Transverse colon (tissue), 4 donors: Measurements from ENCODE around the gene EML1. TPM values are rescaled to one million over a fixed set of nuclear protein-coding genes. Genes with fewer than 3 reads are reported as not detected.

Experiments
- DNase-seq: peaks from one replicate; pipeline ENCODE4 v3.0.0-alpha.2; 2019
- H3K27ac ChIP-seq, 4 donors: fragments of 200-600 bp; sonication (generic); 2 replicates each; pipeline ENCODE4 v1.5.1; 2016 to 2018; ENCODE audit warnings: inconsistent platforms in 4 of 4
- H3K27me3 ChIP-seq: fragments of 200-600 bp; sonication (generic); 2 replicates; pipeline ENCODE4 v1.5.1; 2017; ENCODE audit warnings: inconsistent platforms
- H3K36me3 ChIP-seq, 4 donors: fragments of 200-600 bp; sonication (generic); 2 replicates each; pipeline ENCODE4 v1.5.1; 2017 to 2019; ENCODE audit warnings: inconsistent platforms in 4 of 4
- H3K4me1 ChIP-seq, 4 donors: fragments of 200-600 bp; sonication (generic); 2 replicates each; pipeline ENCODE4 v1.5.1; 2017 to 2020; ENCODE audit warnings: inconsistent platforms in 4 of 4
- H3K4me3 ChIP-seq, 4 donors: fragments of 200-600 bp; sonication (generic); 1 replicate in 1 of 4; 2 replicates in 3 of 4; pipeline versions ENCODE4 v1.5.1 to v1.6.1; 2017 to 2019; ENCODE audit warnings: inconsistent platforms in 4 of 4
- H3K9me3 ChIP-seq, 2 donors: fragments of 200-600 bp; sonication (generic); 2 replicates each; pipeline ENCODE4 v1.5.1; 2017 to 2019; ENCODE audit warnings: inconsistent platforms in 2 of 2
- CTCF ChIP-seq, 5 experiments: fragments of 200-600 bp in 3 of 5; fragments of 450-650 bp in 2 of 5; sonication (generic) in 3 of 5; IDR thresholded peaks; 1 replicate in 2 of 5; 2 replicates in 3 of 5; pipeline ENCODE4 v1.5.1; 2016 to 2017; ENCODE audit warnings: antibody characterized with exemption in 5 of 5, inconsistent platforms in 3 of 5, mild to moderate bottlenecking in 2 of 5, moderate library complexity in 1 of 5
- EP300 ChIP-seq: sonication (generic); formaldehyde crosslinking; IDR thresholded peaks from one replicate; pipeline ENCODE4 v1.6.1; 2017; ENCODE audit warnings: antibody characterized with exemption, low read depth
- POLR2A ChIP-seq: fragments of 450-650 bp; IDR thresholded peaks from one replicate; pipeline ENCODE4 v1.6.1; 2016; ENCODE audit warnings: antibody characterized with exemption, mild to moderate bottlenecking, moderate library complexity
- POLR2AphosphoS5 ChIP-seq, 3 donors: sonication (generic); formaldehyde crosslinking; IDR thresholded peaks; one replicate each; pipeline ENCODE4 v1.6.1; 2016; ENCODE audit warnings: antibody characterized with exemption in 3 of 3
- WGBS, 2 donors: methylation state at CpG; one replicate each; pipeline ENCODE4 v1.1.5; 2018; ENCODE audit warnings: low coverage in 1 of 2; 5-methylcytosine and 5-hydroxymethylcytosine counted together
- in situ Hi-C, 4 donors: fragments of 200-750 bp; cut with MboI; loops; one replicate each; pipeline versions ENCODE4 v1.15.0 to v1.15.1; 2017; ENCODE audit warnings: low sequenced_read_pairs in 3 of 4, low pct_ligation_motif_present in 1 of 4, low pct_unique_long_range_greater_than_20kb in 1 of 4
- intact Hi-C: fragments of 100-400 bp; cut with DNase I; formaldehyde crosslinking; loops from one replicate; pipeline ENCODE4 v1.15.1; 2023; ENCODE audit warnings: low total_unique reads
- total RNA-seq, 4 donors: library from RNA; depleted of rRNA; stranded (reverse); fragments of >200 nt; gene quantifications; one replicate each; pipeline ENCODE4 v1.1.0, GENCODE V29; 2016

The EML1 gene
- total RNA-seq, 4 donors from 2014 or later, result 16.8 to 59.5 (median 21.9) TPM

GRCh38 chr14:99747167-99747566 lies 46.0 kb upstream of the EML1 start:
- Histone ChIP-seq H3K4me1 (peaks cover 11 to 41% (median 17%) of the 10 kb centered on the region in 4 donors), H3K4me3 (no peak overlapping the region), H3K9me3 (no peaks in the 10 kb centered on the region), H3K27me3 (peaks cover 3% of the 10 kb centered on the region), H3K27ac (peak overlapping the region in 3 of 4 donors; percentile 74 to 77 (median 74)), H3K36me3 (no peaks in the 10 kb centered on the region)
- WGBS, 2 donors, result 74 to 88% methylated on average over 3 to 7 of the region's 7 CpGs
- no peak for TF ChIP-seq POLR2AphosphoS5 (IDR thresholded peaks at IDR 0.05)
- TF ChIP-seq POLR2A, result no peak
- TF ChIP-seq CTCF (IDR thresholded peaks at IDR 0.05), result no peak
- TF ChIP-seq EP300, result no peak
- in situ Hi-C loops, result no loop called here
- no peak for DNase-seq
- intact Hi-C loops, result no loop called here

- intact Hi-C loops (no loop called here), in situ Hi-C loops (no loop called here)
- 40 to 72% methylated on average over 1 to 21 of the region's 22 CpGs for WGBS, 2 donors
- peaks cover 7% of the 10 kb centered on the region for H3K27me3 ChIP-seq
- H3K4me3 ChIP-seq, result no peak overlapping the region
- peak overlapping the region in 3 of 4 donors; percentile 18 to 74 (median 74) for H3K27ac ChIP-seq
- TF ChIP-seq CTCF (IDR thresholded peaks at IDR 0.05) (no peak), POLR2AphosphoS5 (IDR thresholded peaks at IDR 0.05) (no peak), POLR2A (no peak), EP300 (no peak)
- DNase-seq, result no peak
- peaks cover 16 to 47% (median 23%) of the 10 kb centered on the region in 4 donors for H3K4me1 ChIP-seq
- H3K36me3 ChIP-seq, result no peaks in the 10 kb centered on the region
- no peaks in the 10 kb centered on the region for H3K9me3 ChIP-seq
Measured at GRCh38 chr14:99747582-99748330, 45.5 kb upstream of the EML1 start.

- WGBS, 2 donors, result 68 to 76% methylated on average over 9 of the region's 9 CpGs
- H3K27ac ChIP-seq, result no peak overlapping the region
- no peaks in the 10 kb centered on the region for H3K36me3 ChIP-seq
Measured at GRCh38 chr14:99748529-99748928, 44.7 kb upstream of the EML1 start.

GRCh38 chr14:99749142-99749541 lies 44.1 kb upstream of the EML1 start:
- TF ChIP-seq POLR2AphosphoS5 (IDR thresholded peaks at IDR 0.05), result no peak
- peak in 4 of 5 experiments; percentile 4 to 23 (median 16) for TF ChIP-seq CTCF (IDR thresholded peaks at IDR 0.05)
- TF ChIP-seq EP300, result no peak
- peaks cover 7% of the 10 kb centered on the region for H3K27me3 ChIP-seq
- H3K36me3 ChIP-seq, result no peaks in the 10 kb centered on the region
- no peaks in the 10 kb centered on the region for H3K9me3 ChIP-seq
- in situ Hi-C loops (no loop called here), intact Hi-C loops (no loop called here)
- H3K4me3 ChIP-seq, result no peak overlapping the region
- no peak for DNase-seq
- 75 to 100% methylated on average over 1 to 13 of the region's 13 CpGs for WGBS, 2 donors
- H3K27ac ChIP-seq, result peak overlapping the region in 2 of 4 donors; percentile 18 to 42
- peaks cover 24 to 59% (median 35%) of the 10 kb centered on the region in 4 donors for H3K4me1 ChIP-seq

More at GRCh38 chr14:99748529-99748928, 44.7 kb upstream of the EML1 start:
- Histone ChIP-seq H3K4me1 (peaks cover 21 to 55% (median 30%) of the 10 kb centered on the region in 4 donors), H3K27me3 (peaks cover 7% of the 10 kb centered on the region), H3K9me3 (no peaks in the 10 kb centered on the region), H3K4me3 (no peak overlapping the region)
- in situ Hi-C loops (no loop called here), intact Hi-C loops (no loop called here)
- no peak for TF ChIP-seq CTCF (IDR thresholded peaks at IDR 0.05)
- no peak for TF ChIP-seq POLR2A
- TF ChIP-seq POLR2AphosphoS5 (IDR thresholded peaks at IDR 0.05), result no peak
- TF ChIP-seq EP300, result no peak
- no peak for DNase-seq
